Right ventricle myocardium superior (tissue), 1 donor: ENCODE data around the gene STK26. TPM values are rescaled to one million over a fixed set of nuclear protein-coding genes. Genes with fewer than 3 reads are reported as not detected.

Experiments used
- total RNA-seq: library from RNA; stranded (reverse); fragmentation: NEBNext Ultra II Directional; extraction: Animal tissue kit (Norgen Biotek cat#: 25700); gene quantifications from one replicate; pipeline ENCODE4 v1.2.1, GENCODE V29; 2021
- donor health status: DM: no; HTN: yes; CAD: no; lungs with severe emphysema.

Gene STK26
- total RNA-seq, 1 donor from 2014 or later, result 0.51 TPM

Other genes with a start within 250 kb of the STK26 start
- not detected for gene FRMD7, start 104.7 kb downstream of the STK26 start, total RNA-seq
- gene RAP2C, start 196.1 kb downstream of the STK26 start, total RNA-seq, result 18.0 TPM